ENCODE measurements around the gene CCDC7.
"Not testable (repeated sequence)": the region's sequence is repeated elsewhere in the genome, so short reads cannot be mapped to it uniquely, and the experiment has no call there.

The CCDC7 gene

DNA sequence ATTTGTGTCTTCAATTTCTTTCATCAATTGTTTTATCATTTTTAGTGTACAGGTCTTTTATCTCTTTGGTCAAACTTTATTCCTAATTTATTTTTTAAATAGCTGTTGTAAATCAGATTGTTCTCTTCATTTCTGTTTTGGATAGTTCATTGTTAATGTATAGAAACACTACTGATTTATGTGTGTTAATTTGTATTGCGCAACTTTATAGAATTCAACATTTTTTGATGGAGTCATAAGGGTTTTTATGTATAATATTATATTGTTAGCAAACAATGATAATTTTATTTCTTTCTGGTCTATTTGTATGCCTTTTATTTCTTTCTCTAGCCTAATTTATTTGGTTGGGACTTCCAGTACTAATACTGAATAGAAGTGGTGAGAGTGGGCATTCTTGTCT, 181.2 kb downstream of the CCDC7 start:
- POLR2A ChIA-PET = no interaction called here
- DNase-seq (ENCODE audit: extremely low spot score) = no peak
- TF ChIP-seq, protein P1, sequence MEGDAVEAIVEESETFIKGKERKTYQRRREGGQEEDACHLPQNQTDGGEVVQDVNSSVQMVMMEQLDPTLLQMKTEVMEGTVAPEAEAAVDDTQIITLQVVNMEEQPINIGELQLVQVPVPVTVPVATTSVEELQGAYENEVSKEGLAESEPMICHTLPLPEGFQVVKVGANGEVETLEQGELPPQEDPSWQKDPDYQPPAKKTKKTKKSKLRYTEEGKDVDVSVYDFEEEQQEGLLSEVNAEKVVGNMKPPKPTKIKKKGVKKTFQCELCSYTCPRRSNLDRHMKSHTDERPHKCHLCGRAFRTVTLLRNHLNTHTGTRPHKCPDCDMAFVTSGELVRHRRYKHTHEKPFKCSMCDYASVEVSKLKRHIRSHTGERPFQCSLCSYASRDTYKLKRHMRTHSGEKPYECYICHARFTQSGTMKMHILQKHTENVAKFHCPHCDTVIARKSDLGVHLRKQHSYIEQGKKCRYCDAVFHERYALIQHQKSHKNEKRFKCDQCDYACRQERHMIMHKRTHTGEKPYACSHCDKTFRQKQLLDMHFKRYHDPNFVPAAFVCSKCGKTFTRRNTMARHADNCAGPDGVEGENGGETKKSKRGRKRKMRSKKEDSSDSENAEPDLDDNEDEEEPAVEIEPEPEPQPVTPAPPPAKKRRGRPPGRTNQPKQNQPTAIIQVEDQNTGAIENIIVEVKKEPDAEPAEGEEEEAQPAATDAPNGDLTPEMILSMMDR (IDR thresholded peaks at IDR 0.05; ENCODE audit: control extremely low read depth, extremely low read depth, low read depth, missing control alignments) = no peak
- CTCF ChIA-PET = no interaction called here

DNA sequence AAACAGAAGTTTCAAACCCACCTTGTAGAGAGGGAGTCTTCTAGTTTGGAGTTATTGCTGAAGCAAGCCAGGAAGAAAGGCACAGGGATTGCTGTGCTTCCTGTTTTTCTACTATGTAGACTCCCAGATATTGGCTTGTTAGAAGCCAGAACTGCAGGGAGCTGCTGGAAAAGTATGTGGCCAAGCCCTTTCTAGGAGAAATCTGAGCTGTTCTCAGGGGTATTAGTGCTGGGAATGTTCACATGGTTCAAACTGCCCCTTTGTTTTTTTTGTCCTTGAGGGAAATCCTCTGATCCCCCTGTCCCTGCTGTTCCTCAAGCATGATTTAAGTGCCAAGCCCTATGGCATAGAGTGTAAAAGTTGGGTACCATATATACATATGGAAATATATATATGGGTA, 184.0 kb downstream of the CCDC7 start:
- CTCF ChIA-PET = interaction anchor here (1.2 kb wide), 1 partner anchor 8 kb away, joined by 4 read pairs; no protein-coding TSS in a partner anchor
- no peak for DNase-seq (ENCODE audit: extremely low spot score)
- POLR2A ChIA-PET = no interaction called here
- TF ChIP-seq, protein P1 (IDR thresholded peaks at IDR 0.05; ENCODE audit: control extremely low read depth, extremely low read depth, low read depth, missing control alignments) = no peak

DNA sequence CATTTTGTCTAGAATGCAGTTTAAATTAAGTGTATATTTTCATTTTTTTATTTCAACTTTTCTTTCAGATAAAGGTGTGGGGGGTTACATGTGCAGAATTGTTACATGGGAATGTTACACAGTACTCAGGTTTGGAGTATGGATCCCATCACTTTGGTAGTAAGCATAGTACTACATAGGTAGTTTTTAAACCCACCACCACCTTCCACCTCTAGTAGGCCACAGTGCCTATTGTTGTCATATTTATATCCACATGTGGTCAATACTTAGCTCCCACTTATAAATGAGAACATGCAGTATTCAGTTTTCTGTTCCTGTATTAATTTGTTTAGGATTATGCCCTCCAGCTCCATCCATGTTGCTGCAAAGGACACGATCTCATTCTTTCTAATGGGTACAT, 200.6 kb downstream of the CCDC7 start:
- DNase-seq (ENCODE audit: extremely low spot score) = no peak
- CTCF ChIA-PET = interaction anchor here (1.3 kb wide), 1 partner anchor 14 kb away, joined by 3 read pairs; no protein-coding TSS in a partner anchor
- TF ChIP-seq, protein P1 (IDR thresholded peaks at IDR 0.05; ENCODE audit: control extremely low read depth, extremely low read depth, low read depth, missing control alignments) = no peak
- POLR2A ChIA-PET = no interaction called here

DNA sequence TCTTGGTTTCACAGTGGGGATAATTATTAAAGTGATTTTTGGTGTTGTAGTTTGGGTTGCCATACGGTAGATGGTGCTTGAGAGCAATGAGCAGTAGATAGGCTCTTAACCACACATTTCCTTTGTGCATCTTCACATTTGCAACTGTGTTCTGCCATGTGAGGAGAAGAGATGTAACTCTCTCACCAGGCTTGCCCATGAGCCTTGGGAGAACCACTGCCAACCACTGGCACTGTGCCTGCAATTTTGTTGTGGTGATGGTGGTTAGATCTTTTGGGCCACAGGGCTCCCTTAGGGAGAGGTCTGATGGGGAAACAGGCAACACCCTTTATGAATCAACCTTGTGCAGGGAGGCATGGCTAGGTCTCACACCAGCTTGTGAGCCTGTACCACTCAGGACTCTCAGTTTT, 204.3 kb downstream of the CCDC7 start:
- DNase-seq (ENCODE audit: extremely low spot score) = no peak
- POLR2A ChIA-PET = no interaction called here
- CTCF ChIA-PET = no interaction called here
- TF ChIP-seq, protein P1 (IDR thresholded peaks at IDR 0.05; ENCODE audit: control extremely low read depth, extremely low read depth, low read depth, missing control alignments) = peak; percentile 20

DNA sequence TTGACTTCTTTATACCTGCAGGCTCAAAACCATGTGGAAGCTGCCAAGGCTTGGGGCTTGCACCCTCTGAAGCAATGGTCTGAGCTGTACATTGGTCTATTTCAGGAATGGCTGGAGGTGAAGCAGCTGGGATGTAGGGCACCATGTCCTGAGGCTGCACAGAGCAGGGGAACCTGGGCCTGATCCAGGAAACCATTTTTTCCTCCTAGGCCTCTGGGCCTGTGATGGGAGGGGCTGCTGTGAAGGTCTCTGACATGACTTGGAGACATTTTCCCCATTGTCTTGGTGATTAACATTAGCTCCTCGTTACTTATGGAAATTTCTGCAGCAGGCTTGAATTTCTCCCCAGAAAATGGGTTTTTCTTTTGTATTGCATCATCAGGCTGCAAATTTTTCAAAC, 211.5 kb downstream of the CCDC7 start:
- POLR2A ChIA-PET; CTCF ChIA-PET; DNase-seq (ENCODE audit: extremely low spot score): not testable (repeated sequence)

DNA sequence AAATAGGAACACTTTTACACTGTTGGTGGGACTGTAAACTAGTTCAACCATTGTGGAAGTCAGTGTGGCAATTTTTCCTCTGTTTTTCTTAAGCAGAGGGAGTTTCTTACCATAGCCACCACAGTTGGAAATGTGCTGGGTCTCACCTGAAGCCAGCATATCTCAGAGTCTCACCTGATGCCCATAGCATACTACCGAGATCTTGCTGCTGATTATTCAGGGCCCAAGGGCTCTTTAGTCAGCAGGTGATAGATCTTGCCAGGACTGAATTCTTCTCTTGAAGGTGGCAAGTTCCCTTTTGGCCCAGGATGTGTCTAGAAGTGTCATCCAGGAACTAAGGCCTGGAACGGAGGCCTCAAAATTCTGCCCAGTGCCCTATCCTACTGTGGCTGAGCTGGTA, 215.4 kb downstream of the CCDC7 start:
- no peak for DNase-seq (ENCODE audit: extremely low spot score)
- POLR2A ChIA-PET = no interaction called here
- TF ChIP-seq, protein P1 (IDR thresholded peaks at IDR 0.05; ENCODE audit: control extremely low read depth, extremely low read depth, low read depth, missing control alignments) = no peak
- CTCF ChIA-PET = no interaction called here

DNA sequence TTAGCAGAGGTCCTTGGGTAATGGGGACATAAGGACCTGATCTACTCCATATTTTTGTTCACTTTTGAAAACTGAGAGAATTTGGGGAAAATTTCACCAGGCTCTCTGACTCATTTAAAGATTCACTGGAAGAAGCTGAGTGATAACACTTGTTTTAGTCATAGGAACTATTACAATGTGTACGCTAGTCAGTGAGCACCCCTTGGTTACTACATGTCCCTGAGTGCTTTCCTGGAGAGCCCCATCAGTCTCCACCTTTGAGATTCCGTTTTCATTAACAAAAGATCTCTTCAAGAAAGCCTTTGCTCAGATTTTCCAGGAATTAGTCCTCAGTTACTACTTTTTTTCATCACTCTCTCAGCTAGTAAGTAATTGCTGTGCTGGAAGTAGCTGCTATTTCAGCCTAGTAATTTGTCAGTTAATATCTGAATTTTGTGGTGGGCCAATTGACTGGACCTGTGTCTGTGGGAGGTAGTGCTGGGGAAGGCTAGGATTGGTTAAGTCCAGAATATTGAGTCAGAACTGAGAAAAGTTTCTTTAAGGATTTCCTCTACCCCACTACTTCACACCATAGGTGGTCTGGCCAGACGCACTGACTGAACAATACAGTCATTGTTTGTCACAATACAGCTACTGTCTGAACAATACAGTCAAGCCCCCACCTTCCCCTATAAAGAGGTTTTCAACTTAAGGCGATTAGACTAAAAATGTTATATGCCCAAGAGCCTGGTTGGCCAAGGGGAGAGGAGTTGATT, 235.0 kb downstream of the CCDC7 start:
- CTCF ChIA-PET = no interaction called here
- DNase-seq (ENCODE audit: extremely low spot score) = no peak
- TF ChIP-seq, protein P1 (IDR thresholded peaks at IDR 0.05; ENCODE audit: control extremely low read depth, extremely low read depth, low read depth, missing control alignments) = no peak
- POLR2A ChIA-PET = no interaction called here
